Raji (cell line): ENCODE results near the gene TBRG1.

Source experiments
- POLR2A ChIP-seq: IDR thresholded peaks from 2 replicates; pipeline ENCODE4 v1.6.1; 2011; ENCODE audit warnings: low read depth, low read length, control low read depth; ENCODE audit not compliant: insufficient read depth

The TBRG1 gene

GRCh38 chr11:124670732-124671131 is 48.1 kb downstream of the TBRG1 start:
- no peak for TF ChIP-seq POLR2A

DNA sequence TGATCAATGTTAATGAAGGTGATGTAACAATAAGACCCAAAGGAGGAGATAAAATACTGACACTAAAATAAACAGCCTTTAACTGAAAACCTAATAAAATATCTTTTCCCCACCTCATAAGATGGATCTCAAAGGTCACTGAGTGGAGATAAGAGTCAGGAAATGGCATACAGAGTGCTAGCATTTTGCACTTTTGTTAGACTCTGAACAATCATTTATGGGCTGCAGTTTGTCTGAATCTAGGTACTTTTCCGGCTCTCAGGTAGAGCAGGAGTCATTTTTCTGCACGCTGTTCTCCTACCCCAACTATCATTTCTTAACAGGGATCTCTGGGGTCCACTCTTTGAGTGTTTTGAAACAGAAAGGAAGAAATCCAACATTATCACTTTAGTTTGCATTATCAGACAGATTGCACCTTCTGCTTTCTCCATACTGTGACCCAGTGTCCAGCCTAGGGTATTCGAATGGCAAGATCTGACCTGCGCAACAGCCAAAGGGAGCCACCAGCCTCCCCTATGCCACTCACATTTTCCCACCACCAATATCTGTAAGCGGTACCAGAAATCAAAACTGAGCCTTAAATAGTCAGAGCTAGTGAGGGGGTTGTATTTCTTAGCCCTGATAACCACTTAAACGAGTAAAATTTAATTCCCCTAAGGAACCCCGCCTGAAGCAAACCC is 50.0 kb downstream of the TBRG1 start:
- no peak for TF ChIP-seq POLR2A

DNA sequence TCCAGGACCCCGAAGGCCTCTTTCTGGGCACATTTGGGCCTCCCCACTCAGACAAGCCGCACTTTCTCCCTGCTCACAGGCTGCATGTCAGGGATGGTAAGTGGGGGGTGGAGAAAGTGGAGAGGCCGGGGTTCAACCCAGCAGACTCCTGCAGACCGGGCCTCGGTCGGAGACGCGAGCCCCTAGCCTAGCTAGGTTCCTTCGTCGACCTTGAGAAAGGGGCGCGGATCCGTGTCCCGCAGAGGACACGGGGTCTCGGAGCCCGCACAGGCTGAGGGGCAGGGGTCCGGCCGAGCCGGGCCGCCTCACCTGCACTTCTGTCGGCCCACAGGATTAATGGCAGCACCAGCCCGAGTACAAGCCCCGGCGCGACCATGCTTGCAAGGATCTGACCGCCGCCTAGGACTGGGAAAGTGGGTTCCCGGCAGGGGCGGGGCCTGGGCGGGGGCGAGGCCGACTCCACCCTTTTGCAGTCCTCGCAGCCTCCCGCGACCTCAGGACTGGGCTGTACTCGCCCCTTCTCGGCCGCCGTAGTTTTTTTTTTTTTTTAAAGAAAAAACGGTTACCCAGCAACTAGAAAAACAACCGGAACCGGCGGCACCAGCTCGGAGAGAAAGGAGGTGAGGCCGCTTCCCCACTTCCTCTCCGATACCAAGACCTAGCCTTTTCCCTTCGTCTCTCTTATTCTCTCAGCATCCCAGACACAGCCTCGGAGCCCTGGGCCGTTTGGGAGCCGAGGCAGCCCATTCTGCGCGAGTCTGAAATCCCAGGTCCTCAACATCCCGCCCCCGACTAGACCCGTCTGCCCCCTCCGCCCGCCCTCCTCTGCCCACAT is 50.9 kb downstream of the TBRG1 start, which contains the start of the genes SIAE and SPA17:
TSS of gene SIAE (minus strand) at position 407 of the 835 bp plus-strand sequence. CDS start at position 376, 31 bp downstream.
TSS of gene SPA17 (plus strand) at position 572 of the 835 bp plus-strand sequence. CDS start 1,361 bp downstream, outside the sequence.
- peak; percentile 75 for TF ChIP-seq POLR2A

DNA sequence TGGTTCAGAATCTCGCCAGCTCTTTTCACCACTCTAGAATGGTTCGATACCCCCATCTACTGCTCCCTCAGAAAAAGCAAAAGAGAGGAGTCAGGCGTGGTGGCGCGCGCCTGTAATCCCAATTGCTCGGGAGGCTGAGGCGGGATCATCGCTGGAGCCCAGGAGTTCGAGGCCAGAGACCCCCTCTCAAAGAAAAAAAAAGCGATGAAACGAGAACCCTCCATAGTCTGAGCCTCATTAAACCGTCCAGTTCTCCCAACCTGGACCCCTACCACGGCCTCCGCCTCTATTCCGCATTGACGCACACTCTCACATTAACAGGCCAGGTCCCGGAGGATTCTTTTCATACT is 51.5 kb downstream of the TBRG1 start:
- TF ChIP-seq POLR2A = no peak

- TF ChIP-seq POLR2A = no peak
These were observed 51.9 kb downstream of the TBRG1 start for GRCh38 chr11:124674571-124674970.

DNA sequence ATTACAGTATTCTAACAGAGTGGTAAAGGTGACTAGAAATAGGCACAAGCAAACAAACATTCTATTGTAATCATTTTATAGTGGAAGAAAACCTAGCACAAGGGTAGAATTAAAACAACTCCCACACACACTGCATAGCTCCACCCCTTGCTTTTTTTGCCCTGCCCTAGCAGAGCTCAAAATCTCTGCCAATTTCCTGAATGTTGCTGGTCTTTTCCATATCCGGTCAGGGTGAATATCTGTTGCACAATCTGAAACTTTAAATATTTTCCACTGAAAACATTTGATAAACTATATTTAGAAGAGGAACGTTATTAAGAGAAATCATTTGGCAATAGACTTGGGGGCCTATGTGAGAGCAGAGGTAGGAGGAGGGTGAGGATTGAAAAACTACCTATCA is 53.7 kb downstream of the TBRG1 start:
- TF ChIP-seq POLR2A = no peak

GRCh38 chr11:124678416-124678815 is 55.8 kb downstream of the TBRG1 start:
- no peak for TF ChIP-seq POLR2A

DNA sequence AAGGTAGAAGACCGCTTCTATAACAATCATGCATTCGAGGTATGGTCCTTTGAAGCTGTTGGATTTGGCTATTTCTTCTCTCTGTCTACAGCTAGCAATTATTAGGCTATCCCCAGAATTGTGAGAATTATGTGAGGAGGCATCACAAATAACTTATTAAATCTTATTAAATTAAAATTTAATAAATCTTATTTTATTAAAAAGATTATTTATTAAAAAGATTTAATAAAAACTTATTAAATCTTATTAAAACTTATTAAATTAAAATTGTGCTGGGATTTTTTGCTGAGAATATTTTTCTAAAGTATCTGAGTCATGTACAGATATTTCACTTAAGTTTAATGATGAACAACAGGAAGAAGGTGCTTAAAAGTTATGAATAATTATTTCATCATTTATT is 58.8 kb downstream of the TBRG1 start:
- no peak for TF ChIP-seq POLR2A

- TF ChIP-seq POLR2A = no peak
These were observed 59.8 kb downstream of the TBRG1 start for GRCh38 chr11:124682443-124682842.
